NCI-H2196 (cell line): ENCODE measurements around the gene ANXA6.

Experiments
- DNase-seq: peaks from one replicate; lab custom pipeline; 2025; ENCODE audit not compliant: unreplicated experiment; lab: John Stamatoyannopoulos, UW

The ANXA6 gene

DNA sequence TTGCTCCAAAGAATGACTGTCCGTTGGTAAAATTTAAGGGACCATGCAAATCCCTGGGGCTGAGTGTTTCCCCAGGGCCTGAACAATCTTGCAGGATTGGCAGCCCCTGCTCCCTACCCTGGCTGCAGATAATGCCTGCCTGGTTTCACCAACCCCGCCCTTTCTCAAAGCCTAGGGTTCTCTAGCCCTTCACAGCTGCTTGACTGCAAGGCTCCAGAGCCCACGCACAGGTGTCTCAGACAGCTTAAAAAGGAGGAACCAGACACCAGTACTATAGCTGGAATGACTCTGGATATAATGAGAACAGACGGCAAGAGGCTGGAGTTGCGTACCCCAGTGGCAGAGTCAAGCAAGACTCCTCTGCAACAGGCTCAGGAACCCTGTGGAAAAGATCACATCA lies 51.5 kb downstream of the ANXA6 start:
- no peak for DNase-seq

DNA sequence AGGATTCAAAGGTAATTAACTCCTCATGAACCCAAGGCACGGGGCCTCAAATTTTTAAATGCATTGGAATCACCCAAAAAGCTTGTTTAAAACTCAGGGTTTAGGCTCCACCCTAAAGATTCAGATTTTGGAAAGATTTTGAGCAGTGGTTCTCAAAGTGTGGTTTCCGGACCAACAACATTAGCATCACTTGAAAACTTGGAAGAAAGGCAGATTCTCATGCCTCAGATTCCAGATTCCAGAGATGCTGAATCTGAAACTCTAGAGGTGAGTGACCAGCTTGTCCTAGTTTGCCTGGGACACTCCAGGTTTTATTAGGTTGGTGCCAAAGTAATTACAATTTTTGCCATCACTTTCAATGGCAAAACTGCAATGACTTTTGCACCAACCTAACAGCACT lies 52.0 kb downstream of the ANXA6 start:
- no peak for DNase-seq

DNA sequence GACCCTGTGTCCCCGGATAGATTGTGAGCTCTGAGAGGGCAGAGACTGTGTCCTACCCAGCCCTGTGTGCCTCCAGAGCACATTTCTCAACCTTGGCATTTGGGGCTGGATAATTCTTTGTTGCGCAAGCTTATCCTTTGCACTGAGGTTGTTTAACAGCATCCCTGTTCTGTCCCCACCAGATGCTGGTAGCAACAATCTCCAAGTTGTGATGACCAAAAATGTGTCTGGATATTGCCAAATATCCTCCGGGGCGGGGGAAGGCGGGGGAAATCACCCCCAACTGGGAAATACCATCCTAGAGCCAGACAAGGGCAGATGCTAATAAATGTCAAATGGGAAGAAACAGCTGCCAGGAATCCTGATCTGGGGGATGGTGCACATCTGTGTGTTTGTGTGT lies 52.8 kb downstream of the ANXA6 start:
- DNase-seq: no peak

DNA sequence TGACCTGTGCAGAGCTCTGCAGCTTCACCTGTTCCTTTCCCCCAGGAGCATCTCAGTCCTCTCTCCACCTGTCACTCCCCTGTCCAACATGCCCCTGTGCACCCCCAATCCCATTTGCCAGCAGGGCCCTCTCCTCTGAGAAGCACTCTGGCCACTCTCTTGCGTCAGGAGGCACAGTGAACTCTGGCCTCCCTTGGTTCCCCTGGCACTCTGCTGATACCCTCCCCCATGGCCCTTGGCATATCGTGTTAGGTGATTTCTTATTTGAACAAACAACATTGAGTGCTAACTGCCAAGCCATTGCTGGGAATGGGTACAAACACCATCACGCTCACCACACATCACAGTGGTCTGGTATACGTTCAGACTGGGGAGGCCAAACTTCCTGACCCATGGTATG lies 55.8 kb downstream of the ANXA6 start:
- no peak for DNase-seq

DNA sequence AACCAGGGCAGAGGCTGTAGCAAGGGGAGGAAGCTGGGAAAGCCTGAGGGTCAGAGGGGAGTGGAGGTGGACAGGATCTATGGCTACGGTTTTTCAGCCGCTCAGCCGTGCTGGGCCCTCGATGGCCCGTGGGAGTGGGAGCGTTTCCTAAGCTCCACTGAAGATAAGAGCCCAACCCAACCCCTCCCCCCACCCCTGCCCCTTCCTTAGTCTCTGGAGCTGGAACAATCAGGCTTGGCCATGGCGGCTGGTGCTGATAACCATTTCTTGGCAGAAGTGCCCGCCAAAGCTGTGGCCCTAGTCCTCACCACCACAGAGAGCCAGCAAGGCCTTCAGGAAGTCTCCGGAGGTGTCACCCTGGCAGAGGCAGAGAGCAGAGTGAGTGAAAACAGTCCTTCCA lies 56.4 kb downstream of the ANXA6 start:
- no peak for DNase-seq

DNA sequence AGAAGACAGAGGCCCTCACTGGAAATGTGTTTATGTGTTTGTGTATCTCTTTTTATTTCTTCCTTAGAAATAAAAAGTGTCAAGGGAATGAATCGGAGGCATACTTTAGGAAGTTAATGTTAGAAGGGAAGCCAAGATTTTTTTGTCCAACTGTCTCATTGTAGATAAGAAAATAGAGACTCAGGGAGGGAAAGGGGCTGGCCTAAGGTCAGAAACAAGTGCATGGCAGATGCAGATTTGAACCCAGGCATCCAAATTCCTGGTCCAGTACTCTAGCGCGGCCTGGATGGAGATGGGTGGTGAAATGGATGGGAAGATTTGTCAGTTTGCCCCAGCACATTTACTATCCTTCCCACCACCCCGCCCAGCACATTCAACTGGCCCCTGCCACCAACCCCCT lies 56.9 kb downstream of the ANXA6 start:
- no peak for DNase-seq

DNA sequence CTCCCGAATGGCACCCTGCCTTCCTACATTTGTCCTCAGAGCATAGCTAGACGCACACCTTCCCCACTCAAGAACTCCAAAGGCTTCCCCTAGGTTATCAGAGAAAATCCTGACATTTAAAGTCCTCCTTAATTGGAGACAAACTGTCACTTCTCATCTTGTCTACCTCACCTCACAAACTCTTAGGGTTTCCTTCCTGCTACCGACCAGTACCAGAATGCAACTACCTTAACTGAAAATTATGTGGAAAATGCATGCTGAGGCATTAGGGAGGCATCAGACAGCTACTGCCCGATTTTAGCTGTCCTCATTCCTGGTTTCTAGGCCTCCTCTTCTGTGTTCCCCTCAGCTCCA lies 58.8 kb downstream of the ANXA6 start:
- no peak for DNase-seq

DNA sequence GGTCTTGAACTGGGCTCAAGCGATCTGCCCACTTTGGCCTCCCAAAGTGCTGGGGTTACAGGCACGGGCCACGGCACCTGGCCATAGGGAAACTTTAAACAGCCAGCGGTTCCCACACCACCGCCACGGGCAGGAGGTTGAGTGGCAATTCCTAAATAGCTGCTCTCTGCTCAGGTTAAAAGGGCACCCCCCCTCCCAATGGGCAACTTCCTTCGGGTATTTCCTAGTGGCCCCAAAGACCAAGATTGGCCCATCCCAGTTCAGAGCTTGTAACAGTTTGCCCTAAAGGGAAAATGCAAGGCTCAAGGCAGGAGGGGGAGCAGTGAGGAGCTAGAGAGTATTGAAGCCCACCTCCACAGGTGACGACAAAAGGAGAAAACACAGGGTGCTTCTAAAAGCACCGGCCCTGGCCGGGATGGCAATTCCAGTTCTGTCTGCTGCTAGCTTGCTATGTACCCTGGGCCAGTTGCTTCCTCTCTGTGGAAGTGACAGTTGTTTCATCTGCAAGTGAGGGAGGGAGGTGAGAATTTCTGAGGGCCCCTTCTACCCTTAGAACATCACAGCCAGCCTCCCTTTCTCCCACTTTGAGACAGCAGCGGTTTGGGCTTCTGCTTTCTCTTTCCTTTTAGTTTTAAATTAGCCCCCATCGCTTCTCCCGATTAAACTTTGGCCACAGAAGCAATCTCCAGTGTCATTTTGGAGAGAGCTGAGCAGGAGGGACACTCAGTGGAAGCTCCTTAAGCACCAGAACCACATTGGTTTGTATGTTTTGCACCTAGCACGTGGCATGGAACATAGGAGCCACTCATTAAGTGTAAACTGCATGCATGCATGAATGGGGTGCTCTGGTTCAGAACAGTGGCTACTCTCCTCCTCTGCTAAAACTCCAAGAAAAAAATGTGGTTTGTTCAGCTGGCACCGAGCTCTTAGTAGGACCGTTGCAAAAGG lies 59.5 kb downstream of the ANXA6 start:
- no peak for DNase-seq

DNA sequence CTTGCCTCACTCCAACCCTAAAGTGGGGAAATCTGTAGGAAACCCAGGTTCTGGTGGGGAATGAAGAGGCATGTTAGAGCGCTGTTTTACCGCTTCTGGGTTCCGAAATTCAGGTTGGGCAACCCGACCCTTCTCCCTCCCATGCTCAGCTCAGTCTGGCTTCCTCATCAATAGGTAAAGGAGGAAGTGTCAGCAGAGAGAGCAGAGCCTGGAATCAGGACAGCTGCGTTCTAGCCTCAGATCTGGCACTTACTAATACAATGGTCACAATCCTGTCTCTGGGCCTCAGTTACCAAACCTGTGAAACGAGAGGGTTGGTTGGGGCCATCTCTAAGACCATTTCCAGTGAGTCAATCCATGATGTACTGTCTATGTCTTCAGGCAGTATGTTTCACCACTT lies 60.5 kb downstream of the ANXA6 start:
- DNase-seq: no peak

DNA sequence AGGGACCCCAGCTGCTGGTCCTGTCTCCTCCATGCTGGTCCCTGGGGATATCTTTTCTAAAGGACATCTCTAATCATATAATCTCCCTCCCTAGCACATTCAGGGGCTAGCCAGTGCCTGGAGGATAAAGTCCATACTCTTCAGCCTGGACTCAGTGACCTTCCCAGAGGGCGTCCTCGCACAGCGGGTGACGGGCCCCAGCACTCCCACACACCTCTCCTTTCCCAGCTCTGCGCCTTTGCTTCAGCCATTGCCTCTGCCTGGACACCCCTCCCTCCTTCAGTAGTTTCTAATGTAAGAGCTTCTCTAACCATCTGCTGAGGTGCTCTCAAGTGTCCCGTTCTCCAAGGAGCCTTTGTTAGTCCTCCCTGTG lies 61.6 kb downstream of the ANXA6 start:
- DNase-seq: no peak

DNA sequence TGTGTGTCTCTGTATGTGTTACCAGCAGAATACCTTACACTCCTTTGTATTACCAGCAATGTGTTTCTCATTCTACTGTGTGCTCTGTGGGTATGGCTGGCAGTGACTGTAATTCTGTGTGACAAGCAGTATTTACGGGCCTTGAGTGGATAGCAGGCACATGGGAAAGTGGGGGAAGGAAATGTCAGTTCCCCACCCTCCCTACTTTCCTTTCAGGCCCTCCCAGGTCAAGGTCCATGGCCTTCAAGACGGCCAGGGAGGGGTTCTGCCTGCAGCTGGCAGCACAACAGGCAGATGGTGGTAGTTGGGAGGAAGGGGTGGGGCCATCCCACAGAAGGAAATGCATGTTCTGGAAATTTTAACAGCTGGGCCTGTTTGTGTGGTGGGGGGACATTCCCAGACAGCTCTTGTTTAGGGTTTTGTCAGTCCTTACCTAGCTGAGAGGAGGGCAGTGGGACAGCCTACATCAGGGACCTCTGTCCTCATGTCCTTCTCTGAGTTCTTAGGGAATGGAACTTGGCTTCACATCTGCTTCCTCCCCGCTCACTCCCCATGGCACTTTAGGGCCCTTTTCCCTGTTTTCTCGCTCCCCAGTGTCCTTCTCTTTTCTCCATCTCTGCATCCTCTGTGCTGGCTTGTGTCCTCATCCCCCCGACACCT lies 62.1 kb downstream of the ANXA6 start:
- no peak for DNase-seq

DNA sequence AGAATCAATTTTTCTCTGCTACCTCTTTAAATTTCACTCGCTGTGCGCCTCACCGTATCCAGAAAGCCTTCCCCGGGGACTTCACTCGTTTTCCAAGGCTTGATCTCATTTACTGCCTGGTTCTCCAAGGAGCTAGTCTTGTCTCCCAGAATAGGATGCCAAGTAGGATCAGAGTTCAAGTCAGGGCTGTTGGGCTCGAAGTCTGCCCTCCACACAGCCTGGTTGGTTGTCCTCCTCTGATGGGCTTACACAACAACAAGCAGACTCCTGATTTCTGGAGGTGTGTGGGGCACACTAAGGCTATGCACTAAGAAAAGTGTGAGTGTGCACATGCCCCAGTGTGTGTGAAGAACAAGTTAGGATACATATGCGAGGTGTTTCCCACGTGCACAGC lies 62.7 kb downstream of the ANXA6 start:
- no peak for DNase-seq

DNA sequence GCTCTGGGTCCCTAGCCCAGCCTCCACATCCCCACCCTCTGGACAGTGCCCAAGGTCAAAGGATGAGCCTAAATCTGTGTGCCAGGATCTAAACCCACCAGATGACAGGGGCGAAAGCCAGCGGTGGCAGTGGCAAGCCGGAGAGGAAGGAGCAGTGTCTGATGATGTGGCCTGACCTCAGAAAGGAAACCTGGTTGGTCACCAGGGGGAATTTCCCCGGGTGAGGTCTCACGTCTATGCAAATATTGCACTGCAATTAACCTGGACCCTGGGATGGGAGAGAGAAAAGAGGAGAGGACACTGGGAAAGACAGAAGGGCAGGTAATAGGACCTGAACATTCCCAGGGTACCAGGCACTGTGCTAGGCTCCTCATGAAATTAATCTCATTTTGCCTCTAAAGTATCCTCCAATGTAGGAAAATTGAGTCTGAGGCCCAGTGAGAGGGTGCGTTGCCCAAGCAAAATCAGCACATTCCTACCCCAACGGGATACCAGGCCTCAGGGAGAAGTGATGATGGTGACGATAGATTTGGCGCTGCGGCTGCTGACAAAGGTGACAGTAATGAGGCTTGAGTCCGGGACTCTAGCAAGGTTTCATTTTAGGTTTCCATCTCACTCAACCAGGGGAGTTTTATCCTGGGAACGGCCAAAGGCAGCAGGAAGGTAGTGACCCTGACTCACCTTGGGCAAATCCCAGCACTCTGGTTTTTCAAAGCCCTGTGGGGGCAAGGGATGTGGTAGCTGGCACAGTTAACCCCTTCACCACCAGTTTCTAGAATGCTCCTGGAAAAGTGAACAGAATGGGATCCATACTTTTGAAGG lies 63.3 kb downstream of the ANXA6 start:
- no peak for DNase-seq

DNA sequence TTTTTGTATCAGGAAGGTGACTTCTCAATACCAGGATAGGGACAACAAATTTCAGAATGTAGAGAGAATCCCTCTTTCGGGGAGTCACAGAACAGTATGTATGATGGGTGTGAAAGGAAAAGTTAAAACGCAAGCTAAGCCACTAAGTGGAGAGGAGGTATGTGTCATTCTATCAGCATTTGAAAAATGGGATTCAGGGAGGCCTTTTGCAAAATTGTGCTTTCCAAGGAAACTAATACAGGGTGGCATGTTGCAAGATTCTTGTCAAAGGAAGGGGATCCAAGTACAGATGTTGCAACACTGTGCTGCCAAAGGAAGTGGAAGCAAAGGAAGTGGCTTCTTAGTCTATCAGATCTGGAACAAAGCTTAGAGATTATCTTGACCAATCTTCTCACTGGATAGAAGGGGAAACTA lies 64.1 kb downstream of the ANXA6 start:
- DNase-seq: no peak

DNA sequence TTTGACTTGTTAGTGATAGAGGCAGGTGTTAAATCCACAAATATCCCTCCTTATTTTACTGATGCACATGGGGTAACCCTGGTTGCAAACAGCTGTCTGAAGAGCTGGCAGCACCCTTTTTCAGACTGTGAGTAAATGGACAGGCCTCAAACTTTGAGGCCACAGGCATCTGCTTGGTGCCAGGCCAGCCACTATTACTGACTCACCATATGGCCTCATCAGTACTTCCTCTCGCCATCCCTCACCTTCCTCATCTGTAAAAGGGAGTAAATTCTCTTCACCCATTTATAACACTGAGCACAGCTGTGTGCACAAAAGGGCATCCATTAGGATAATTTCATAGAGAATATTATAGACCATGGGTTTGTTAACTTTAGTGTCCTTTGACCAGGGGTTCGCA lies 64.8 kb downstream of the ANXA6 start:
- no peak for DNase-seq

DNA sequence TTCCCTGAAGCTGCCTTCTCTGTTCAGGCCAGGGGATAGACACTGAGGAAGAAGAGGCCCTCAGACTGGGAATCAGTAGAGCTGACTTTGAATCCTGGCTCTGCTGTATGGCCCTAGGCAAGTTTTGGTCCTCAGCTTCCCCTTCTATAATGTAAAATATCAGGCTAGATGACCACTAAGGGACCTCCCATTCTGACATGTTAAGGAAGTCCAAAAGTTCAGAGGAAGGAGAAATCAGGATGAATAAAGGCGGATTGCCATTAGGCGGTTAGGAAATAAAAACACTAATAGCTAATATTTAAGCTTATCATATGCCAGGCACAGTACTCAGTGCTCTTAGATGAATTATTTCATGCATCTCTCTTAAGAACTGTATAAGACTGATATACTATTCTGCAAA lies 67.9 kb downstream of the ANXA6 start:
- no peak for DNase-seq

DNA sequence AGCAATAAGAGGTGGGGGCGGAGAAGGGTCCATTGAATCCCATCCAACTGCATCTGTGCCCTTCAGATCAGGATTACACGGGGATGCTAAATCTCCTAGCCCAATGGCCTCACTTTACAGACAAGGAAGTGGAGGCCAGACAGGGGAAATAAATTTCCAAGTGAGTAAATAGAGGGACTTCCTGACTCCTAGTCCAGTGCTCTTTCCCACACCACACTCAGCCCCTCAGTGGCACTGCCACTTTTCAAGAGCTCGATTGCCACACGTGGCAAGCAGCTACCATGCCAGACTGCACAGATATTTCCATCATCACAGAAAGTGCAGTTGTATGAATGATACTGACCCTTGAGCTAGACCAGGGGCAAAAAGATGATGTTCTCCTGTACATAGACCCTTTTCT lies 68.6 kb downstream of the ANXA6 start:
- DNase-seq: no peak

DNA sequence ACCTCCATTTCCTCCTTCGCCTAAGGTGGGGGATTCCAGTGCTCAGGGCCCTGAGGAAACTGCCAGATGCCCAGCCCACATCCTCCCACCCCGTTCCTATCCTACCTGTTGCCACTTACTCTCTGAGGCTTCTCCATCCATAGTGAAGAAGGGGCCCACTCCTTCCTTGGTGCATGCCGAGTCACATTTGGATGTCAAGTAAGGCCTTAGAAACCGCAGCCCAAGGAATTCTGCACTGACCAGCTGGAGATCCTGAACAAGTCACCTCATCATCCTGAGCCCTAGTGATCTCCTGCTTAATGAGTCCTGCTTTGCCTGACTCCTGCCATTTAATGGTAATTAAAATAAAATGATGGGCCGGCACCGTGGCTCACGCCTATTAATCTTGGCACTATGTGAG lies 70.1 kb downstream of the ANXA6 start:
- DNase-seq: no peak

DNA sequence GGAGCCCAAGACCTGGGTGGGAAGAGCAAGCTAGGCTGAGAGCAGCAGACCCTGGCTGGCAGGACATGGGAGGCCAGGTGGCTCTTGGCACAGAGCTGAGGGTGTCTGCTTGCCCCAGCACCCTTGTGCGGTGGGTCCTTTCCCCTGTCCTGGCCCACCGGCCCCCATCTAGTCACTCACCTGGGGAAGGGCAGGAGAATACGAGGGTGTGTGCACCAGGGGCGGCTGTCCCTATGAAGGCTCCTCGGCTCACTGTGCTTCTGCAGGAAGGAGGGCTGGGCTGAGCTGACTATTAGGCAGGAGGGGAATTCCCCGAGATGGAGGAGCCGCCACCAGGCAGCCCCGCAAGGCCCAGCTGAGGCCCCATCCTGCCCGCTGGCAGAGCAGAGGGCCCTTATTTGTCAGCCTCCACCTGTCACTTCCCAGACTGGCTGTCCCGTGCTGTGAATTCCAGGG lies 70.6 kb downstream of the ANXA6 start:
- no peak for DNase-seq

DNA sequence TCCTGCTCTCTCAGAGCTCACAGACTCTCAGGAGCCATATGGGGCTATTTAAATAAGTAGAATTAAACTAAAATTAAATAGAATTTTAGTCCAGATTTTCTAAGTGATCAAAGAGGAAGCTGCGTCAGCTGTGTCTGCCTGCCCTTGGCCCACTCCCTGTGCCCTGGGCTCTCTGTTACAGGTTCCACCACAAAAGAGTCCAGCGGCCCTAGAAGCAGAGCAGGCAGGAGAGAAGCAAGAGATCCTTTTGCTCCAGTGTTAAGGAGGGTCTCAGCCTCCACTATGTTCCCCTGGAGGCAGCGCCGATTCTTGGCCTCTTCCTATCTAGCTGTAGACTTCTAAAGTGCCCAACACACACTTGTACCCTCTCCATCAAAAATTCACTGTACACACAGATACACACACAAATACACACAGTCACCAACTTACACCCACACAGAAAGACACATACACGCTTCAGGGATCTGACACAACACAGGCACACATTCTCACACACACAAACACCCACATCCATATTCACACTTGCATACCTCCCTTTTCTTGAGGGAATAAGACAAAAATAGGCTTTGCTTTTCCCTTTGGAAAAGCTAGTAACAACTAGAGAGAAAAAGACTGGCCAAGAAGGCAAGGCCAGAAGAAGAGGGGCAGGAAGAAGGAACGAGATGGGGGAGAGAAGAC lies 71.2 kb downstream of the ANXA6 start:
- DNase-seq: no peak

DNA sequence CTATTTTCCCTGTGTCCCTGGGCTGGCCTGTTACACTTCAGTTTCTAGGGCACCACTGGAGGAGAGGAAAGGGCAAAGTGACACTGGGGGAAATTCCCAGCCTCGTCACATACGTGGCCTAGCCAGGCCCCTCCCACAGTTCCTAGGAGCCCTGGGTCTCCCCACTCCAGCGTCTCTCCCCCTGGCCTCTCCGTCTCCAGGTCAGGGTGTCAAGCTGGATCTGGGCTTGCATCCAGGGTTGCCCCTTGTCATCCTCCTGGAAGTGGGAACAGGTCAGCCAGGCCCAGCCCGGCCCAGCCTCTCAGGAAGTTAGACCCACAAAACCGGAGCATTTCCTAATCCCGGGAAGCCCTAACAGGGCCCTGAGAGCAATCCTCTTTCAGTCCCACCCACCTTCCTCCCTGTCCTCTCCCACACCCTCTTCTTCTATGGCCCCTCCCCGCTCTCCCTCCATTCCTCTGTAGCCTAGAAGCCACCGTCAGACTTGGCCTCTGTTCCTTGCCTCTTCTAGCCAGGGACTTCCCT lies 72.0 kb downstream of the ANXA6 start:
- DNase-seq: no peak
